M059J (cell line): ENCODE measurements around the gene SERTAD4. TPM values are rescaled to one million over a fixed set of nuclear protein-coding genes. Genes with fewer than 3 reads are reported as not detected.

Source experiments
- total RNA-seq: library from RNA; depleted of rRNA; stranded (reverse); fragments of >200 nt; shearing (Covaris generic); gene quantifications from 2 replicates; pipeline ENCODE4 v1.2.3, GENCODE V29; 2014; rRNA removed

The SERTAD4 gene
- total RNA-seq, 1 experiment from 2014 or later, result 4.2 TPM

Other genes starting within 250 kb of the SERTAD4 start
- 4.2 and 5.2 TPM in 2 replicates for gene HHAT, start 96.1 kb downstream of the SERTAD4 start, total RNA-seq